HepG2 (cell line): Measurements from ENCODE around the gene CDR2L. TPM values are rescaled to one million over a fixed set of nuclear protein-coding genes. Genes with fewer than 3 reads are reported as not detected.

Source experiments
- ATF7 ChIP-seq, 2 experiments: fragments of 450-650 bp in 1 of 2; sonication (generic) in 1 of 2; formaldehyde crosslinking in 1 of 2; IDR thresholded peaks; 2 replicates each; pipeline versions ENCODE4 v1.4.0 to v1.6.1; 2016 to 2020; ENCODE audit warnings: antibody characterized with exemption in 1 of 2, mild to moderate bottlenecking in 1 of 2, missing genetic modification reagents in 1 of 2
- ELF1 ChIP-seq: sonication (generic); formaldehyde crosslinking; IDR thresholded peaks from 2 replicates; pipeline ENCODE4 v1.4.0; 2020; ENCODE audit warnings: missing genetic modification reagents
- ERF ChIP-seq: IDR thresholded peaks from 2 replicates; pipeline ENCODE4 v1.6.1; 2018; ENCODE audit warnings: missing biosample characterization, missing genetic modification reagents
- MTA1 ChIP-seq: sonication (generic); formaldehyde crosslinking; IDR thresholded peaks from 2 replicates; pipeline ENCODE4 v1.4.0; 2020; ENCODE audit warnings: missing genetic modification reagents, mild to moderate bottlenecking, borderline replicate concordance
- NFYC ChIP-seq: IDR thresholded peaks from 2 replicates; pipeline ENCODE4 v1.6.1; 2016; ENCODE audit warnings: missing genetic modification reagents, missing compliant biosample characterization
- SRSF4 ChIP-seq: fragments of 200-400 bp; formaldehyde crosslinking; IDR thresholded peaks from one replicate; pipeline ENCODE4 v1.6.1; 2018; ENCODE audit warnings: mild to moderate bottlenecking, low read depth, low read length, moderate library complexity; ENCODE audit not compliant: poor library complexity, severe bottlenecking
- TCF12 ChIP-seq, 2 experiments: fragments of 450-650 bp in 1 of 2; sonication (generic) in 1 of 2; formaldehyde crosslinking in 1 of 2; IDR thresholded peaks; 2 replicates each; pipeline versions ENCODE4 v1.6.1 to v1.8.0; 2017 to 2022; ENCODE audit warnings: antibody characterized with exemption in 1 of 2, mild to moderate bottlenecking in 1 of 2, missing genetic modification reagents in 1 of 2, moderate library complexity in 1 of 2
- TCF7L2 ChIP-seq: IDR thresholded peaks from 2 replicates; pipeline ENCODE4 v1.6.1; 2011; ENCODE audit warnings: mild to moderate bottlenecking, low read depth, low read length, moderate library complexity
- TERF1 ChIP-seq: sonication (generic); formaldehyde crosslinking; IDR thresholded peaks from 2 replicates; pipeline ENCODE4 v1.8.0; 2022; ENCODE audit warnings: mild to moderate bottlenecking, missing genetic modification reagents, moderate library complexity
- ZBTB39 ChIP-seq: sonication (generic); formaldehyde crosslinking; IDR thresholded peaks from 2 replicates; pipeline ENCODE4 v1.5.0; 2020; ENCODE audit warnings: missing genetic modification reagents
- ZNF335 ChIP-seq: sonication (generic); formaldehyde crosslinking; IDR thresholded peaks from 2 replicates; pipeline ENCODE4 v1.4.0; 2020; ENCODE audit warnings: missing genetic modification reagents
- polyA plus RNA-seq, 8 experiments: library from polyadenylated mRNA; depleted of rRNA in 3 of 8; stranded (reverse) in 7 of 8; unstranded in 1 of 8; fragments of >200 nt; fragmentation: Illumina TruSeq in 4 of 8; extraction: Trizol in 4 of 8; gene quantifications; 2 replicates each; pipeline versions ENCODE4 v1.2.1 to v1.2.3, GENCODE V29; 2011 to 2016; ENCODE audit warnings: low read depth in 4 of 8, missing spikeins in 1 of 8, mixed read lengths in 1 of 8; ENCODE audit not compliant: insufficient read depth in 1 of 8
- total RNA-seq, 5 experiments: library from RNA; depleted of rRNA; stranded (reverse); fragments of >200 nt; fragmentation: Illumina TruSeq; extraction: Trizol; gene quantifications; 2 replicates each; pipeline ENCODE4 v1.2.3, GENCODE V29; 2016; ENCODE audit warnings: low read depth in 1 of 5
- TF ChIP-seq, protein P1 (sequence below): sonication (generic); formaldehyde crosslinking; IDR thresholded peaks from 2 replicates; pipeline ENCODE4 v1.5.0; 2020; ENCODE audit warnings: missing genetic modification reagents, mild to moderate bottlenecking, borderline replicate concordance
- TF ChIP-seq, protein P2 (sequence below): sonication (generic); formaldehyde crosslinking; IDR thresholded peaks from 2 replicates; pipeline ENCODE4 v1.4.0; 2020; ENCODE audit warnings: missing genetic modification reagents, mild to moderate bottlenecking, borderline replicate concordance

The CDR2L gene
- total and polyA plus RNA-seq, 2 of the 13 experiments (the other 11 are each of a cell fraction or from before 2014, with no cell fraction given): 1.9 to 2.1 TPM

DNA sequence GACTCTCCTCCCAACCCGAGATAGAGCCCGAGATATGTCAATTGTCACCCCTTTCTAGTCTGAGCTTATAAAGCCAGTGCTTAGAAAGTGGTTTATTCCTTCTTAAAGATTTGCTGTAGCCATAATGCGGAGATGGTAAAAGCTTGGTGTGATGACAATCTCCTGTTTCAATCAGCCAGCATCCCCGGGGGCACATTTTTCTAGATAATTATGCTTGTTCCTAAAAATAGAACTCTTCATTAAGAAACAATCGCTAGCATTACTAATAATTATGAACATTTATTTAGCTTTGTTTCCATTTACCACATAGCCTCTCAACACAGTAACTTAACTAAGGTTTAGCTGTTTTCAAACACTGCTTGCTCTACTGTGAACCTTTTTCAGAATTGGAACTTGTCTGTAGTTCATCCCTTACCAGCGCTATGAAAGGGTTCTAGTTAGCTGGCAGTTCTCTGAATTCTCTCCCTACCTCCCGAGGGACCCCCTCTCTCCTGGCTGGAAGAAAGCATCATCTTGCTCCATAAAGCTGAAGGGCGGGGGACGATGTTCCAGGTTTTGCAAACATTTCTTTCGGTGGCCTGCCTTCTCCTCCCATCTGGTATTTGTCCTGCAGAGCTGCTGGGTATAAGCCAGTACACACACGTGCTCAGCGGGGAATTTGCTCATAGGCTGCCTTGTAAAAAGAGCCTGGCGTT is 24.1 kb downstream of the CDR2L start (continued):
- TF ChIP-seq ZBTB39 (CRISPR knock-in tag): no peak
- TF ChIP-seq ERF (CRISPR knock-in tag): no peak
- no peak for TF ChIP-seq TERF1
- no peak for TF ChIP-seq TCF12 (IDR thresholded peaks at IDR 0.05)
- TF ChIP-seq TCF12 (CRISPR knock-in tag; IDR thresholded peaks at IDR 0.05): no peak
- peak; percentile 59 for TF ChIP-seq NFYC (CRISPR knock-in tag)
- no peak for TF ChIP-seq ATF7 (IDR thresholded peaks at IDR 0.05)
- no peak for TF ChIP-seq ATF7 (CRISPR knock-in tag; IDR thresholded peaks at IDR 0.05)
- no peak for TF ChIP-seq MTA1 (CRISPR knock-in tag)
- no peak for TF ChIP-seq ZNF335
- TF ChIP-seq, protein P1, sequence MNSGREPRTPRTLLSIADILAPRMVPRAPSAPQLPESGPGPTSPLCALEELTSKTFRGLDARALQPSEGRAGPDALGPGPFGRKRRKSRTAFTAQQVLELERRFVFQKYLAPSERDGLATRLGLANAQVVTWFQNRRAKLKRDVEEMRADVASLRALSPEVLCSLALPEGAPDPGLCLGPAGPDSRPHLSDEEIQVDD (CRISPR knock-in tag): 0 out of 2 replicates have a peak, but pooled peaks have one; percentile 0
- TF ChIP-seq TCF7L2: no peak
- TF ChIP-seq ELF1 (CRISPR knock-in tag): no peak
- TF ChIP-seq, protein P2, sequence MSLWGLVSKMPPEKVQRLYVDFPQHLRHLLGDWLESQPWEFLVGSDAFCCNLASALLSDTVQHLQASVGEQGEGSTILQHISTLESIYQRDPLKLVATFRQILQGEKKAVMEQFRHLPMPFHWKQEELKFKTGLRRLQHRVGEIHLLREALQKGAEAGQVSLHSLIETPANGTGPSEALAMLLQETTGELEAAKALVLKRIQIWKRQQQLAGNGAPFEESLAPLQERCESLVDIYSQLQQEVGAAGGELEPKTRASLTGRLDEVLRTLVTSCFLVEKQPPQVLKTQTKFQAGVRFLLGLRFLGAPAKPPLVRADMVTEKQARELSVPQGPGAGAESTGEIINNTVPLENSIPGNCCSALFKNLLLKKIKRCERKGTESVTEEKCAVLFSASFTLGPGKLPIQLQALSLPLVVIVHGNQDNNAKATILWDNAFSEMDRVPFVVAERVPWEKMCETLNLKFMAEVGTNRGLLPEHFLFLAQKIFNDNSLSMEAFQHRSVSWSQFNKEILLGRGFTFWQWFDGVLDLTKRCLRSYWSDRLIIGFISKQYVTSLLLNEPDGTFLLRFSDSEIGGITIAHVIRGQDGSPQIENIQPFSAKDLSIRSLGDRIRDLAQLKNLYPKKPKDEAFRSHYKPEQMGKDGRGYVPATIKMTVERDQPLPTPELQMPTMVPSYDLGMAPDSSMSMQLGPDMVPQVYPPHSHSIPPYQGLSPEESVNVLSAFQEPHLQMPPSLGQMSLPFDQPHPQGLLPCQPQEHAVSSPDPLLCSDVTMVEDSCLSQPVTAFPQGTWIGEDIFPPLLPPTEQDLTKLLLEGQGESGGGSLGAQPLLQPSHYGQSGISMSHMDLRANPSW (CRISPR knock-in tag): 0 out of 2 replicates have a peak, but pooled peaks have one; percentile 17
- no peak for TF ChIP-seq SRSF4
